HCT116 (cell line): ENCODE measurements around the gene CNTFR.

ENCODE experiments used
- CTCF ChIP-seq, 3 experiments: fragments of 200-600 bp in 1 of 3; sonication (generic) in 1 of 3; IDR thresholded peaks in 2 of 3; conservative IDR thresholded peaks in 1 of 3; 2 replicates each; pipeline ENCODE4 v1.5.1; 2012 to 2017; ENCODE audit warnings: low read depth in 2 of 3, low read length in 2 of 3, antibody characterized with exemption in 1 of 3, borderline replicate concordance in 1 of 3, control low read depth in 1 of 3, mild to moderate bottlenecking in 1 of 3, mixed read lengths in 1 of 3, mixed run types in 1 of 3, moderate library complexity in 1 of 3; ENCODE audit not compliant: insufficient read depth in 1 of 3
- EGR1 ChIP-seq: IDR thresholded peaks from 2 replicates; pipeline ENCODE4 v1.6.1; 2012; ENCODE audit warnings: low read depth
- JUND ChIP-seq: IDR thresholded peaks from 2 replicates; pipeline ENCODE4 v1.6.1; 2012
- POLR2AphosphoS5 ChIP-seq: IDR thresholded peaks from 2 replicates; pipeline ENCODE4 v1.6.1; 2011; ENCODE audit warnings: mild to moderate bottlenecking, low read depth, low read length, moderate library complexity
- ZFX ChIP-seq: fragments of 450-650 bp; IDR thresholded peaks from 2 replicates; pipeline ENCODE4 v1.6.1; 2017
- ZNF274 ChIP-seq: fragments of 200-500 bp; sonication (Bioruptor generic); IDR thresholded peaks from 2 replicates; pipeline ENCODE4 v1.6.1; 2014; ENCODE audit warnings: mild to moderate bottlenecking, low read depth, low read length, inconsistent platforms

- no peak for TF ChIP-seq ZFX
- TF ChIP-seq EGR1: no peak
- no peak for TF ChIP-seq POLR2AphosphoS5
- no peak for TF ChIP-seq CTCF (IDR thresholded peaks at IDR 0.05 in 2 of 3, conservative IDR thresholded peaks at IDR 0.05 in 1 of 3; ENCODE audit: borderline replicate concordance in 1 of 3, insufficient read depth in 1 of 3, low read depth in 2 of 3, low read length in 2 of 3)
- no peak for TF ChIP-seq JUND
- no peak for TF ChIP-seq ZNF274
Measured at GRCh38 chr9:34552986-34553385, 36.5 kb downstream of the CNTFR start.
